Activated effector memory CD4-positive, alpha-beta T cell treated with Interleukin-2 at 50 U/mL for 16 hours (primary cell): ENCODE results near the gene LRRC3.
A peak's percentile ranks its signal among the peaks of the same experiment; 100 is the strongest.

ENCODE experiments used
- DNase-seq: peaks from one replicate; pipeline ENCODE4 v3.0.0-alpha.2; 2020

Gene LRRC3

GRCh38 chr21:44424608-44425306, 30.6 kb upstream of the LRRC3 start:
- DNase-seq: no peak

- DNase-seq: no peak
Observed at GRCh38 chr21:44425307-44425894, 29.9 kb upstream of the LRRC3 start.

- no peak for DNase-seq
Observed at GRCh38 chr21:44425895-44426662, 29.2 kb upstream of the LRRC3 start.

GRCh38 chr21:44426663-44427191, 28.6 kb upstream of the LRRC3 start:
- DNase-seq: no peak

GRCh38 chr21:44427241-44428120, 27.8 kb upstream of the LRRC3 start:
- DNase-seq: no peak

DNA sequence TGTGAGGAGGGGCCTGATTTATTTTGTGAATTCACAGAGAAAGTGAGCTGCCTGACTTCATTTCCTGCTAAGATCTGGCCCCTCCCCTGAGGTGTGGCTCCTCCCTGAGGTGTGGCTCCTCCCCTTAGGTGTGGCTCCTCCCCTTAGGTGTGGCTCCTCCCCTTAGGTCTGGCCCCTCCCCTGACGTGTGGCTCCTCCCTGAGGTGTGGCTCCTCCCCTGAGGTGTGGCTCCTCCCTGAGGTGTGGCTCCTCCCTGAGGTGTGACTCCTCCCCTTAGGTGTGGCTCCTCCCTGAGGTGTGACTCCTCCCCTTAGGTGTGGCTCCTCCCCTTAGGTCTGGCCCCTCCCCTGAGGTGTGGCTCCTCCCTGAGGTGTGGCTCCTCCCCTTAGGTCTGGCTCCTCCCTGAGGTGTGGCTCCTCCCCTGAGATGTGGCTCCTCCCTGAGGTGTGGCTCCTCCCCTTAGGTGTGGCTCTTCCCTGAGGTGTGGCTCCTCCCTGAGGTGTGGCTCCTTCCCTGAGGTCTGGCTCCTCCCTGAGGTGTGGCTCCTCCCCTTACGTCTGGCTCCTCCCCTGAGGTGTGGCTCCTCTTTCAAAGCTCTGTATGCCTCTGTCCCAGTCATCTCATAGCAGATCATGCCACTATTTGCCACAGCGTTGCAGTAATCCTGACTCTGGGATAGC, 26.9 kb upstream of the LRRC3 start:
- peak; percentile 13 for DNase-seq

- DNase-seq: no peak
Observed at GRCh38 chr21:44429894-44430293, 25.4 kb upstream of the LRRC3 start.

DNA sequence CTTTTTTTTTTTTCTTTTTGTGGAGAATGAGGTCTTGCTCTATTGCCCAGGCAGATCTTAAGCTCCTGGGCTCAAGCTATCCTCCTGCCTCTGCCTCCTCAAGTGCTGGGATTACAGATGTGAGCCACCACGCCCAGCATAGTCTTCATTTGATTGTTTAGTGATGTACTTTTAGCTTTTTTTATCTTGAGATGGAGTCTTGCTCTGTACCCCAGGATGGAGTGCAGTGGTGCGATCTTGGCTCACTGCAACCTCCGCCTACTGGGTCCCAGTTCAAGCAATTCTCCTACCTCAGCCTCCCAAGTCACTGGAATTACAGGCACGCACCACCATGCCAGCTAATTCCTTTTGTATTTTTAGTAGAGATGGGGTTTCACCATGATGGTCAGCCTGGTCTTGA, 24.0 kb upstream of the LRRC3 start:
- DNase-seq: no peak

DNA sequence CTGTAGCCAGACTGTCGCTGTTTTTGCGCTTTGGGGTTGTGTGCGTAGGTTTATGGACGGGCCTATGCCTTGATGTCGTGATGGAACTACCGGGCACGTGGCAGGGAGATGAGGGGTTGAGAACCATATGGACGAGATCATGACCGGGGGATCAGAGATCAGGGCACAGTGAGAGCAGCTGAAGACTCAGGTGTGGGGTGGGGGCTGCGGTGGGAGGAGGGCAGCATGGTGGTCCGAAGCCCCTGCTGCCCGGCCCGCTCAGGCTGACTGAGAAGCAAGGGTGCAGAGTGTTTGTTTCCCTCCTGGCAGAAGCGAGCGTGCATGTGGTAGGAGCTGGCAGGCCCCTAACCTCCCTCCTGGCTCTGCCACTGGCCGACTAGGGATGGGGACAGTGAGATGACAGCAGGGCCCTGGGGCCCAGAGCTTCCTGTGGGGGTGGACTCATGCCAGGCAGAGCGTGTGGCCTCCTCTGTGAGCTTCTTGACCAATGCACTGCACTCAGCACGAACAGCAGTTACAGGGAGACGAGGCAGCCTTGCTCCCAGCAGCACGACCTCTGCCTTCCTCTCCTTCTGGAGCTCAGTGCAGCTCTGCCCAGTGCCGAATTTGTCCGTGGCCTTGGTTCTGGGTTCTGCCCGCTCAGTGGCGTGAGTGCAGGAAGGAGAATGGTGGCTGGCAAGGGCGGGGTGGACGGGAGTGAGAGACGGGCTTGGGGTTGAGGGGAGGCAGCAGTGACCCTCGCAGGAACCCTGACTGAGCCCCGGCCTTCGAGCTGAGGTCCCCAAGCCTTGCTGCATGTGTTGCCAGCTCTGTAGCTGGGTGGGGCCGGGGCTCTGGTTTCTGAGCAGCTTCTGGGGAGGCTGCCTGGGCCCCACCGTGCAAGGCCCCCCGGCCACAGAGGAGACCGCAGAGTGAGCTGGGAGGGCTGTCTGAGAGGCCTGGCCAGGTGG, 22.2 kb upstream of the LRRC3 start:
- DNase-seq: no peak

- DNase-seq: no peak
Observed at GRCh38 chr21:44433791-44434567, 21.3 kb upstream of the LRRC3 start.

DNA sequence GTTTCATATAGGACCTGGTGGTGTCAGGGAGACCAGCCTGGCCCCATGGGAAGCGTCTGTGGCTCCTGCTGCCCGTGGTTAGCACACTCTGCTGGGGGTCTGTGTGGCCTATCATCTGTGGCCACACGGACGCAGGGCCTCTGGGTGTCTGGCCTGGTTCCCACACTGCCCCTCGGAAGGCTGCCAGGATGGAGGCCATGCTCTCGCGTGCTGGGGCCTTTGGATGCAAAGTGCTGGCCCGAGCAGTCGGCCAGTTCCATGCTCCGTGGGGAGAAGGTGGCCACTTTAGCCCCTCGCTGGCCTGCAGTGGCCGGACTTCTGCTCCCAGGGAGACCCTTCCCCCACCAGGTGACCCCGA, 20.8 kb upstream of the LRRC3 start:
- no peak for DNase-seq

GRCh38 chr21:44434936-44435635, 20.2 kb upstream of the LRRC3 start:
- DNase-seq: no peak

DNA sequence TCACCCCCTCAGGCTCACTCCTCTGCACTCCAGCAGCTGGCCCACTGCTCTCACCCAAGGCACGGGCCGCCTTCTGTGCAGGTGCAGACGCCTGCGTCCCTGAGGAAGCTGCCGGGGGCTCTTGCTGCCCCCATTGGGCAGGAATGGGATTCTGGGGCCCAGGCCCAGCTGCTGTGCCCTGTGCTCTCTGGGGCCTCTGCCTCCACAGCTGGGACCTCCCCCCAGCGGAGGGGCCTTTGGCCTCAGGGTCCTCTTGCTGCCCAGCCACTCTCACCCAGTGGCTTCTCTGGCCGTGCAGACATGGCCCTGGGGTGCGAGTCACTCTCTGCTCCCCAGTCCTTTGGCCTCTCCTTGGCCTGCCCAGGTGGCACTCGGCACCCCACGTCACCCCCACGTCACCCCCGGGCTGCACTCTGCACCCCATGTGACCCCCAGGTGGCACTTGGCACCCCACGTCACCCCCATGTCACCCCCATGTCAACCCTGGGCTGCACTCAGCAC, 19.1 kb upstream of the LRRC3 start:
- DNase-seq: no peak

DNA sequence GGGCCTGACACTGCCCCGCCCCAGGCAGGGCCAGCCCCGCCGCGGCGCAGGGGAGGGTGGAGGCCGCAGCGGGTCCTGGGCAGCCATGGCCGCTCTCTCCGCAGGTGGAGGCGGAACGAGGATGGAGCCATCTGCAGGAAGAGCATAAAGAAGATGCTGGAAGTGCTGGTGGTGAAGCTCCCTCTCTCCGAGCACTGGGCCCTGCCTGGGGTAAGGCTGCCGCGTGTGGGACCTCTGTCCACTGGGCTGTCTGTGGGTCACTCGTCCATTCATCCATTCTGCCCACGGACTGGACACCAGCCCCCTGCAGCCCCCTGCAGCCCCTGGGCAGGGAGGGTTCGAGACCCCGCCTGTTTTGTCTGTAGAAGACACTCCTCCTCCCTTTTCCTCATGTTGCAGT, 18.4 kb upstream of the LRRC3 start:
- no peak for DNase-seq

DNA sequence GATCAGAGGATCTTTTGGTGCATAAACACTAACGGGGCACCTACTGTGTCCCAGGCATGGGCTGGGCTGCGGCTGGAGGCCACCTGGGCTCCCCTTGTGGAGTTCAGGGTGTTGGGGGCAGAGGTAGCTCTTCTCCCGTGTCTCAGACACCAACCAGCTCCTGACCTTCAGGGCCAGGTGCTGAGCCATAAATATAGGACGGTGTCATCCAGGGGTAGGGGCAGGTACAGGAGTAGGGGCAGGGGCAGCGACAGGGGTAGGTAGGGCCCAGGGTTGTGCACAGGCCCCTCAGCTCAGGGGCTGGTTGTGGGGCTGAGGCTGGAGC, 18.0 kb upstream of the LRRC3 start:
- DNase-seq: no peak

GRCh38 chr21:44437696-44438431, 17.4 kb upstream of the LRRC3 start:
- no peak for DNase-seq

- no peak for DNase-seq
Observed at GRCh38 chr21:44438531-44439210, 16.6 kb upstream of the LRRC3 start.

DNA sequence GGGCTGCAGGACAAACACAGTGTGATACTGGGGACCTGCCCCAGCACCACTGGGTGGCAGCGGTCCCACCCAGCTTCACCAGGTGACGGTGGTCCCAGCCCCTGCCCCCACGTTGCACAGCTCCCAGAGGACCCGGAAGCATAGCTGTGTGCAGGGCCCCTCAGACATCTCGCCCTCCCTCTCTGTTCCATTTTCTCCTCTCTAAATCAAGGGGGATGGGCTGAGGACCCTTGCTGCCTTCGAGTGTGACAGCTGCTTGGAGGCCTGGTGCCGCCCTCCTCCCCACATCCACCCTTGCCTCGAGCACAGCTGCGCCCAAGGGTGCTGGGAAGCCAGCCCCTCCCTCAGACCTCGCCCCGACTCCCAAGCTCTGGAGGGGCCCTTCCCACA, 16.1 kb upstream of the LRRC3 start:
- no peak for DNase-seq
